Ascending aorta (tissue), 2 donors: ENCODE data around the gene PPARD. TPM values are rescaled to one million over a fixed set of nuclear protein-coding genes. Genes with fewer than 3 reads are reported as not detected.

Experiments
- DNase-seq, 2 donors: peaks; one replicate each; pipeline ENCODE4 v3.0.0-alpha.2; 2019; ENCODE audit warnings: low spot score in 2 of 2
- H3K27ac ChIP-seq, 2 donors: fragments of 200-600 bp; sonication (generic); one replicate each; pipeline ENCODE4 v1.5.1; 2016 to 2017; ENCODE audit warnings: mild to moderate bottlenecking in 1 of 2
- H3K27me3 ChIP-seq: fragments of 200-600 bp; sonication (generic); one replicate; pipeline ENCODE4 v1.5.1; 2017
- H3K36me3 ChIP-seq, 2 donors: fragments of 200-600 bp; sonication (generic); one replicate each; pipeline ENCODE4 v1.5.1; 2016
- H3K4me1 ChIP-seq, 2 donors: fragments of 200-600 bp; sonication (generic); one replicate each; pipeline ENCODE4 v1.5.1; 2016 to 2017; ENCODE audit warnings: mild to moderate bottlenecking in 1 of 2
- H3K4me3 ChIP-seq, 2 donors: fragments of 200-600 bp; sonication (generic); one replicate each; pipeline ENCODE4 v1.5.1; 2016 to 2017; ENCODE audit warnings: mild to moderate bottlenecking in 1 of 2
- H3K9me3 ChIP-seq, 2 donors: fragments of 200-600 bp; sonication (generic); one replicate each; pipeline ENCODE4 v1.5.1; 2016
- intact Hi-C: fragments of 100-400 bp; cut with DNase I; formaldehyde crosslinking; loops from one replicate; pipeline ENCODE4 v1.15.1; 2023
- total RNA-seq: library from RNA; depleted of rRNA; stranded (reverse); fragments of >200 nt; gene quantifications from one replicate; pipeline ENCODE4 v1.1.0, GENCODE V29; 2016
- TF ChIP-seq, protein P1 (sequence below), 3 experiments: fragments of 200-600 bp in 2 of 3; fragments of 450-650 bp in 1 of 3; sonication (generic) in 2 of 3; IDR thresholded peaks; one replicate each; pipeline ENCODE4 v1.5.1; 2016 to 2019; ENCODE audit warnings: antibody characterized with exemption in 3 of 3, mild to moderate bottlenecking in 1 of 3, moderate library complexity in 1 of 3

PPARD gene
- 21.1 TPM for total RNA-seq

GRCh38 chr6:35342258-35343091, at the start of gene PPARD:
Gene PPARD, plus strand, starts transcription at chr6:35342558. Its CDS starts 68,530 bp downstream, at chr6:35411088.
- H3K9me3 ChIP-seq, result no peaks in the 10 kb centered on the region
- intact Hi-C loops, result loop anchor here (1.0 to 2.0 kb wide), 4 partner anchors 26 to 126 kb away; partner anchors contain the start of gene RPL10A
- H3K4me1 ChIP-seq, result peaks cover 0 to 11% of the 10 kb centered on the region in 2 donors
- peak within 1 kb of the TSS; percentile 89 to 93 for H3K27ac ChIP-seq
- H3K27me3 ChIP-seq, result no peaks in the 10 kb centered on the region
- TF ChIP-seq, protein P1, sequence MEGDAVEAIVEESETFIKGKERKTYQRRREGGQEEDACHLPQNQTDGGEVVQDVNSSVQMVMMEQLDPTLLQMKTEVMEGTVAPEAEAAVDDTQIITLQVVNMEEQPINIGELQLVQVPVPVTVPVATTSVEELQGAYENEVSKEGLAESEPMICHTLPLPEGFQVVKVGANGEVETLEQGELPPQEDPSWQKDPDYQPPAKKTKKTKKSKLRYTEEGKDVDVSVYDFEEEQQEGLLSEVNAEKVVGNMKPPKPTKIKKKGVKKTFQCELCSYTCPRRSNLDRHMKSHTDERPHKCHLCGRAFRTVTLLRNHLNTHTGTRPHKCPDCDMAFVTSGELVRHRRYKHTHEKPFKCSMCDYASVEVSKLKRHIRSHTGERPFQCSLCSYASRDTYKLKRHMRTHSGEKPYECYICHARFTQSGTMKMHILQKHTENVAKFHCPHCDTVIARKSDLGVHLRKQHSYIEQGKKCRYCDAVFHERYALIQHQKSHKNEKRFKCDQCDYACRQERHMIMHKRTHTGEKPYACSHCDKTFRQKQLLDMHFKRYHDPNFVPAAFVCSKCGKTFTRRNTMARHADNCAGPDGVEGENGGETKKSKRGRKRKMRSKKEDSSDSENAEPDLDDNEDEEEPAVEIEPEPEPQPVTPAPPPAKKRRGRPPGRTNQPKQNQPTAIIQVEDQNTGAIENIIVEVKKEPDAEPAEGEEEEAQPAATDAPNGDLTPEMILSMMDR (IDR thresholded peaks at IDR 0.05), result peak; percentile 98 to 99 (median 99)
- H3K36me3 ChIP-seq, result peaks cover 4 to 6% of the 10 kb centered on the region in 2 donors
- peak; percentile 91 to 99 for DNase-seq
- peak within 1 kb of the TSS; percentile 82 to 90 for H3K4me3 ChIP-seq

GRCh38 chr6:35293681-35294080, 48.7 kb upstream of the PPARD start:
- no peak overlapping the region for H3K27ac ChIP-seq
- no peaks in the 10 kb centered on the region for H3K9me3 ChIP-seq
- no peak for DNase-seq
- intact Hi-C loops, result loop anchor here (5.0 kb wide), 1 partner anchor 34 kb away; no protein-coding TSS in a partner anchor
- H3K4me3 ChIP-seq, result no peak overlapping the region
- TF ChIP-seq, protein P1 (IDR thresholded peaks at IDR 0.05), result no peak
- peaks cover 0 to 3% of the 10 kb centered on the region in 2 donors for H3K4me1 ChIP-seq
- H3K36me3 ChIP-seq, result peaks cover 57 to 65% of the 10 kb centered on the region in 2 donors
- no peaks in the 10 kb centered on the region for H3K27me3 ChIP-seq

DNA sequence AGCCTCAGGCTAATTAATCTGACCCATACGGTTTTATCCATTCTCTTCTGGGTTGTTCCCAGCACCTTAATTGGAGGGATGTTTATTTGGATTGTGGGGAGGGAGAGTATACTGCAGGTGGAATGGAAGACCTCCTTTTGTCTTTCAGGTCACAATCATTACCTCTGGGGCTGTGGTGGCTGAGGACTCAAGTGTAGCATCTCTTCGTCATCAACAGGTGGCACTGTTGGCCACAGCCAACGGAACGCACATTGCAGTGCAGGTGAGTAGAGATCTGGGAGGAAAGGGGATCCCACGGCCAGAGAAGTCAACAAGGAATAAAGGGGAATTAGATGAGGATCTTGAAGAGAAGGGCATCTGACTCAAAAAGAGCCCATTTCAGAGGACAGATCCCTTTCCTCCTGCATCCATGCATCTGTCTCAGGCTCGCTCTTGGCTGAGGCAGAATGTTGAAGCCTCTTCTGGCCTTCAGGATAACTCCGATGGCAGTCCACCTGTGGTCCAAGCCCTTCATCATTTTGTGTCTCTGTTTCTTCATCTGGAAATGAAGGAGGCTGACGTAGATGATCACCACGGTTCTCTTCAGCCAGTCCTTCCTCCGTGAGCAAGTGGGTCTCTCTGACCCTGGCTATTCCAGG, 47.9 kb upstream of the PPARD start:
- intact Hi-C loops, result loop anchor here (5.0 kb wide), 1 partner anchor 33 kb away; no protein-coding TSS in a partner anchor

GRCh38 chr6:35295036-35295435, 47.3 kb upstream of the PPARD start:
- intact Hi-C loops, result no loop called here
- H3K4me1 ChIP-seq, result peaks cover 0 to 3% of the 10 kb centered on the region in 2 donors
- H3K27ac ChIP-seq, result no peak overlapping the region
- DNase-seq, result no peak
- TF ChIP-seq, protein P1 (IDR thresholded peaks at IDR 0.05), result no peak
- H3K36me3 ChIP-seq, result peaks cover 43 to 52% of the 10 kb centered on the region in 2 donors
- no peaks in the 10 kb centered on the region for H3K27me3 ChIP-seq
- H3K9me3 ChIP-seq, result no peaks in the 10 kb centered on the region
- H3K4me3 ChIP-seq, result no peak overlapping the region

More for the DNA sequence above, 47.9 kb upstream of the PPARD start:
- Histone ChIP-seq H3K27ac (no peak overlapping the region), H3K4me3 (no peak overlapping the region), H3K4me1 (peaks cover 0 to 3% of the 10 kb centered on the region in 2 donors), H3K36me3 (peaks cover 49 to 58% of the 10 kb centered on the region in 2 donors), H3K9me3 (no peaks in the 10 kb centered on the region), H3K27me3 (no peaks in the 10 kb centered on the region)
- DNase-seq, result no peak
- TF ChIP-seq, protein P1 (IDR thresholded peaks at IDR 0.05), result peak; percentile 40 to 62 (median 40)

DNA sequence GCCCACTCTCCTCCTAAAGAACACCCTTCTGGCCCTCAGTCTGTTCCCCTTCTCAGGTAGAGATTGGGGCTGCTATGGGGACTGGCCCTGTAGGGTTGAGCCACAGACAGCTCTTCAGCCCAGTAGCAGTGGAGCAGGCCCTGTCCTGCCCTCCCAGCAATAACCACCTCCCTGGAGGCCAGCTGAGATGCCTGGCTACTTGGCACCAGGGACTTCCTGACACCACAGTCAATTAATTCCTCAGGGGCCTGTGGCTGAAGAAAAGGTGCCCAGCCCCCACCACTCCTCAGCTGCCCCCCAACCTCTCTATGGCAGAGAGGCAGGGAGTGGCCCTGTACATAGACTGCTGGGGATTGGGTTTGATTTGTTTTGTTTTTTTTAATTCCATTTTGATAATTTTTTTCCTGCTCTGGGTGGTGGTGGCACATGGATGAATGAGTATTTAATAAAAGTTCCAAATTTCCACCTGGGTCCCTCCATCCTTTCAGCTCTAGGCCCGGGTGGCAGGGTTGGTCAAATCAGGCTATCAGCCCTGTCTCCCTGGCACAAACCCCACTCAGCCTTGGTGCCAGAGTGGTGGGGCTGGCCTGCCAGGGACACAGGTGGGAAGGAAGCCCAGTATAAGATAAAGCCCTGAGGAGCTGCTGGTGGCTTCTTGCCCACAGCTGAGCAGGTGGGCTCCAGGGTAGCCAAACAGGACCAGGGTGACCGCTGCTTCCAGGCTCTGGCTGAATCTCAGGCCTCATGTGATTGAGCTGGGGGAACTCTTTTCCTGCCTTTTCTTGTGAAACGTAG, 46.6 kb upstream of the PPARD start:
- Histone ChIP-seq H3K4me1 (peaks cover 0 to 3% of the 10 kb centered on the region in 2 donors), H3K27me3 (no peaks in the 10 kb centered on the region), H3K27ac (no peak overlapping the region), H3K36me3 (peaks cover 36 to 45% of the 10 kb centered on the region in 2 donors), H3K9me3 (no peaks in the 10 kb centered on the region), H3K4me3 (no peak overlapping the region)
- DNase-seq, result no peak
- TF ChIP-seq, protein P1 (IDR thresholded peaks at IDR 0.05), result no peak
- intact Hi-C loops, result loop anchor here (2.0 kb wide), 1 partner anchor 153 kb away; no protein-coding TSS in a partner anchor
